Left lobe of liver (tissue), 2 donors: Measurements from ENCODE around the gene AR. TPM values are rescaled to one million over a fixed set of nuclear protein-coding genes. Genes with fewer than 3 reads are reported as not detected.
A peak's percentile ranks its signal among the peaks of the same experiment; 100 is the strongest.

Source experiments
- ATAC-seq: fragments of 200-7000 bp; cut with Tn5 transposase; one replicate; pipeline ENCODE4 v1.9.1; 2020; ENCODE audit warnings: mild to moderate bottlenecking, moderate library complexity
- DNase-seq: peaks from one replicate; pipeline ENCODE4 v3.0.0-alpha.2; 2020; ENCODE audit warnings: low spot score
- total RNA-seq: library from RNA; stranded (reverse); gene quantifications from one replicate; pipeline ENCODE4 v1.2.1, GENCODE V29; 2021
- donor health status: DM: no; HTN: no; CAD: no; lungs with moderate emphysema.
- donor health status: DM: no; HTN: yes; CAD: no.

The AR gene
- total RNA-seq, 1 donor from 2014 or later, result 74.4 TPM

- DNase-seq, result no peak
- peak; percentile 64 for ATAC-seq
Measured at GRCh38 chrX:67723580-67724351, 179.9 kb downstream of the AR start.

GRCh38 chrX:67724359-67725110, 180.7 kb downstream of the AR start:
- ATAC-seq (no peak), DNase-seq (no peak)

GRCh38 chrX:67725471-67725870, 181.7 kb downstream of the AR start:
- DNase-seq (no peak), ATAC-seq (no peak)

- ATAC-seq, result no peak
Measured at GRCh38 chrX:67726018-67726417, 182.2 kb downstream of the AR start.

GRCh38 chrX:67727576-67727975, 183.8 kb downstream of the AR start:
- ATAC-seq (peak; percentile 8), DNase-seq (no peak)

More at GRCh38 chrX:67726018-67726417, 182.2 kb downstream of the AR start:
- DNase-seq, result no peak

- ATAC-seq (no peak), DNase-seq (no peak)
Measured at GRCh38 chrX:67730296-67730695, 186.5 kb downstream of the AR start.

GRCh38 chrX:67731061-67731460, 187.2 kb downstream of the AR start:
- ATAC-seq, result no peak
- no peak for DNase-seq

- ATAC-seq, result peak; percentile 53
- no peak for DNase-seq
Measured at GRCh38 chrX:67732864-67733263, 189.0 kb downstream of the AR start.

GRCh38 chrX:67734111-67734753, 190.4 kb downstream of the AR start:
- ATAC-seq (no peak), DNase-seq (no peak)

- no peak for ATAC-seq
- DNase-seq, result no peak
Measured at GRCh38 chrX:67749536-67749935, 205.7 kb downstream of the AR start.

GRCh38 chrX:67750694-67751093, 206.9 kb downstream of the AR start:
- DNase-seq (no peak), ATAC-seq (no peak)

GRCh38 chrX:67759018-67759417, 215.2 kb downstream of the AR start:
- ATAC-seq (no peak), DNase-seq (no peak)

- ATAC-seq (no peak), DNase-seq (no peak)
Measured at GRCh38 chrX:67777148-67777547, 233.3 kb downstream of the AR start.

- DNase-seq, result no peak
- ATAC-seq, result no peak
Measured at GRCh38 chrX:67779099-67779498, 235.3 kb downstream of the AR start.
